Thymus (tissue), 11 donors: Measurements from ENCODE around the gene IGLL5. TPM values are rescaled to one million over a fixed set of nuclear protein-coding genes. Genes with fewer than 3 reads are reported as not detected.
"Not testable (repeated sequence)": the region's sequence is repeated elsewhere in the genome, so short reads cannot be mapped to it uniquely, and the experiment has no call there.

Source experiments
- DNase-seq, 9 donors: peaks; one replicate each; pipeline ENCODE4 v3.0.0-alpha.2; 2013; ENCODE audit warnings: low spot score in 9 of 9, low read depth in 6 of 9, missing footprints in 1 of 9
- H3K27ac ChIP-seq, 2 donors: one replicate each; pipeline ENCODE4 v1.5.1; 2013; ENCODE audit warnings: control low read depth in 1 of 2, low read depth in 1 of 2, low read length in 1 of 2, mild to moderate bottlenecking in 1 of 2, moderate library complexity in 1 of 2
- H3K27me3 ChIP-seq, 2 donors: one replicate each; pipeline ENCODE4 v1.5.1; 2013; ENCODE audit warnings: low read length in 1 of 2; ENCODE audit not compliant: control insufficient read depth in 2 of 2, insufficient read depth in 1 of 2
- H3K36me3 ChIP-seq, 2 donors: one replicate each; pipeline ENCODE4 v1.5.1; 2013; ENCODE audit warnings: low read length in 1 of 2, mild to moderate bottlenecking in 1 of 2, moderate library complexity in 1 of 2; ENCODE audit not compliant: control insufficient read depth in 2 of 2, insufficient read depth in 2 of 2
- H3K4me1 ChIP-seq, 2 donors: one replicate each; pipeline ENCODE4 v1.5.1; 2013; ENCODE audit warnings: low read length in 2 of 2; ENCODE audit not compliant: control insufficient read depth in 2 of 2, insufficient read depth in 2 of 2
- H3K4me3 ChIP-seq, 2 donors: one replicate each; pipeline ENCODE4 v1.5.1; 2013; ENCODE audit warnings: low read length in 2 of 2, control low read depth in 1 of 2, mild to moderate bottlenecking in 1 of 2
- H3K9me3 ChIP-seq, 2 donors: one replicate each; pipeline ENCODE4 v1.5.1; 2013; ENCODE audit warnings: low read length in 1 of 2, mild to moderate bottlenecking in 1 of 2; ENCODE audit not compliant: control insufficient read depth in 2 of 2, insufficient read depth in 1 of 2
- WGBS: extraction: QIAGEN DNeasy Blood & Tissue Kit; methylation state at CpG from one replicate; pipeline ENCODE4 v1.1.7; 2013; 5-methylcytosine and 5-hydroxymethylcytosine counted together
- polyA plus RNA-seq: library from polyadenylated mRNA; stranded (reverse); fragments of 200-250 nt; gene quantifications from one replicate; pipeline ENCODE4 v1.2.3, GENCODE V29; 2013
- total RNA-seq: library from RNA; stranded (reverse); fragments of 120-200 nt; gene quantifications from one replicate; pipeline ENCODE4 v1.2.4, GENCODE V29; 2013
- donor health status: healthy.

Gene IGLL5
- total and polyA plus RNA-seq, 2 donors = 2.3 to 29.9 TPM

GRCh38 chr22:22920910-22921550 lies 33.4 kb downstream of the IGLL5 start:
- Histone ChIP-seq H3K9me3 (no peaks in the 10 kb centered on the region), H3K27me3 (peaks cover 0 to 3% of the 10 kb centered on the region in 2 donors), H3K36me3 (no peaks in the 10 kb centered on the region), H3K4me3 (no peak overlapping the region), H3K27ac (no peak overlapping the region), H3K4me1 (no peaks in the 10 kb centered on the region)
- DNase-seq = no peak
- 96% methylated on average over 13 of the region's 13 CpGs for WGBS

GRCh38 chr22:22921575-22921974 lies 34.0 kb downstream of the IGLL5 start:
- 96% methylated on average over 8 of the region's 8 CpGs for WGBS
- Histone ChIP-seq H3K4me3 (no peak overlapping the region), H3K27me3 (peaks cover 0 to 4% of the 10 kb centered on the region in 2 donors), H3K4me1 (peaks cover 0 to 2% of the 10 kb centered on the region in 2 donors), H3K27ac (no peak overlapping the region), H3K9me3 (no peaks in the 10 kb centered on the region), H3K36me3 (no peaks in the 10 kb centered on the region)
- DNase-seq = no peak

DNA sequence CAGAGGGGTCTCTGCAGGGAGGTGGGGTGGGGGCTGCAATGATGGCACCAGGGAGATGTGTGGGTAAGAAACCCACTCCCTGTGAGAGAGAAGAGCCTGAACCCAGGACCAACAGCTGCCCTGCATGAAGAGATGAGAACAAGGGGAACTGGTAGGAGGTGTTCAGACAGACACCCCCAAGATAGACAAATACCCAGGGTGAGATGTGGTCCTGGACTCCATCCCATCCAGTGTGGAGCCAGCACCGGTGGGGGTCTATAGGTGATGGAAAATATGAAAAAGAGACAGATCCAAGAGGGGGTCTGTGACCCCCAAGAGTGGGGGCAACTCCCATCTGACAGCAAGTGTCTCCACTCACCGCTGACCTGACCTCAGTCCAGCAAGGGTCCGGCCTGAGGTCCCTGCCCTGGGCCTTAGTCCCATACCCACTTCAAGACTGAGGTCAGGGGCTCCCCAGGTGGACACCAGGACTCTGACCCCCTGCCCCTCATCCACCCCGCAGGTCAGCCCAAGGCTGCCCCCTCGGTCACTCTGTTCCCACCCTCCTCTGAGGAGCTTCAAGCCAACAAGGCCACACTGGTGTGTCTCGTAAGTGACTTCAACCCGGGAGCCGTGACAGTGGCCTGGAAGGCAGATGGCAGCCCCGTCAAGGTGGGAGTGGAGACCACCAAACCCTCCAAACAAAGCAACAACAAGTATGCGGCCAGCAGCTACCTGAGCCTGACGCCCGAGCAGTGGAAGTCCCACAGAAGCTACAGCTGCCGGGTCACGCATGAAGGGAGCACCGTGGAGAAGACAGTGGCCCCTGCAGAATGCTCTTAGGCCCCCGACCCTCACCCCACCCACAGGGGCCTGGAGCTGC lies 34.7 kb downstream of the IGLL5 start:
- not testable (repeated sequence) for H3K4me1 ChIP-seq, DNase-seq, H3K27ac ChIP-seq, H3K36me3 ChIP-seq, H3K27me3 ChIP-seq, H3K9me3 ChIP-seq, H3K4me3 ChIP-seq
- 96% methylated on average over 16 of the region's 16 CpGs for WGBS

DNA sequence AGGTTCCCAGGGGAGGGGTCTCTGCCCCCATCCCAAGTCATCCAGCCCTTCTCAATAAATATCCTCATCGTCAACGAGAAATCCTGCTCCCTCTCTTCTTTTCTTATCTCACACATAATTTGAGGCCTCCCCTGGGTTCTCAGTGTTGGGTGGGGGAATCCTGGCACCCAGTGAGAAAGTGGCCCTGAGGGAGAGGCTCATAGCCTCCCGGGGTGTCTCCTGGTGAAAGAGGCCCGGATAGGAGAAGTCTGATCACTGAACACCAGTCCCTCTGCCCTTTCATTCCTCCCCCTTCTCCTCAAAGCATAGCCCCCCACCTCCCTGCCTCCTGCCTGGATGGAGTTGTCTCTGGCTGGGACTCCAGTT lies 35.3 kb downstream of the IGLL5 start:
- Histone ChIP-seq H3K4me1 (peaks cover 0 to 4% of the 10 kb centered on the region in 2 donors), H3K27ac (no peak overlapping the region), H3K9me3 (no peaks in the 10 kb centered on the region), H3K36me3 (no peaks in the 10 kb centered on the region), H3K4me3 (no peak overlapping the region), H3K27me3 (peaks cover 0 to 6% of the 10 kb centered on the region in 2 donors)
- 96% methylated on average over 4 of the region's 4 CpGs for WGBS
- DNase-seq = no peak

- Histone ChIP-seq H3K27ac (no peak overlapping the region), H3K27me3 (peaks cover 0 to 6% of the 10 kb centered on the region in 2 donors), H3K36me3 (no peaks in the 10 kb centered on the region), H3K4me3 (no peak overlapping the region), H3K9me3 (no peaks in the 10 kb centered on the region), H3K4me1 (peaks cover 0 to 6% of the 10 kb centered on the region in 2 donors)
- no peak for DNase-seq
- 97% methylated on average over 4 of the region's 4 CpGs for WGBS
Observed at GRCh38 chr22:22923379-22923778, 35.8 kb downstream of the IGLL5 start.

GRCh38 chr22:22923930-22924329 lies 36.3 kb downstream of the IGLL5 start:
- peaks cover 0 to 6% of the 10 kb centered on the region in 2 donors for H3K27me3 ChIP-seq
- no peaks in the 10 kb centered on the region for H3K36me3 ChIP-seq
- peaks cover 0 to 12% of the 10 kb centered on the region in 2 donors for H3K4me1 ChIP-seq
- no peak overlapping the region for H3K4me3 ChIP-seq
- no peaks in the 10 kb centered on the region for H3K9me3 ChIP-seq
- WGBS = 71% methylated on average over 4 of the region's 4 CpGs
- no peak overlapping the region for H3K27ac ChIP-seq
- no peak for DNase-seq

DNA sequence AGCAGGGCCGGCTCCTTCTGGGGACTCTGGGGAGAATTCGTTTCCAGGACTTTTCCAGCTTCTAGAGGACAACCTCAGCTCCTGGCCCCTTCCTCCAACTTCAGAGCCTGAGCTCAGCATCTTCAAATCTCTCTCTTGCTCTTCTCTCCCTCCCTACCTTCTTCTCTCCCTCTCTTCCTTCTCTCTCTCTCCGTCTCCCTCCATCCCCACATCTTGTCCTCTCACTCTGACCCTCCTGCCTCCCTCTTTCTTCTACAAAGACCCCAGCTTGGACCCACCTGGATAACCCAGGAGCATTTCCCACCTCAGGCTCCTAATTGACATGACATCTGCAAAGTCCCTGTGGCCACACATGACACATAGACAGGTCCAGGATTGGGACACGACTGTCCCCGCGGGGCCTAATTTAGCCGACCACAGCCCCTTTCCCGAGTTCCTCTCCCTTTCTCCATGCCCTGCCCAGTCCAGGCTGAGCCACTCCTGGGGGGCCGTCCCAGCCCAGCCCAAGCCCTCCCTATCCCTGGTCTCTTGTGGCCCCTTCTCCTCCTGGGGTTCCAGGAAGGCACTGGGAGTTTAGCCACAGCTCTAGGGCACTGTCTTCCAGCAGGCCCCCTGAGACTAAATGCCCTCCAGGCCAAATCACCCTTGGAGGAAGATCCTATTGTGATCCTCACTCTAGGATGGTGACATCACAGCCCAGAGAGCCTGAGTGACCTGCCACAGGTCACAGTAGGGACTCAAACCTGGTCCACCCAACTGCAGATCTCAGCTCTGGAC lies 36.9 kb downstream of the IGLL5 start:
- no peak for DNase-seq
- H3K36me3 ChIP-seq = no peaks in the 10 kb centered on the region
- peaks cover 0 to 6% of the 10 kb centered on the region in 2 donors for H3K27me3 ChIP-seq
- H3K9me3 ChIP-seq = no peaks in the 10 kb centered on the region
- no peak overlapping the region for H3K27ac ChIP-seq
- H3K4me1 ChIP-seq = peaks cover 0 to 17% of the 10 kb centered on the region in 2 donors
- H3K4me3 ChIP-seq = no peak overlapping the region
- WGBS = 93% methylated on average over 9 of the region's 9 CpGs

- no peaks in the 10 kb centered on the region for H3K36me3 ChIP-seq
- 93% methylated on average over 14 of the region's 14 CpGs for WGBS
- no peak for DNase-seq
- H3K4me1 ChIP-seq = peaks cover 0 to 17% of the 10 kb centered on the region in 2 donors
- no peaks in the 10 kb centered on the region for H3K9me3 ChIP-seq
- H3K4me3 ChIP-seq = no peak overlapping the region
- no peak overlapping the region for H3K27ac ChIP-seq
- peaks cover 0 to 6% of the 10 kb centered on the region in 2 donors for H3K27me3 ChIP-seq
Observed at GRCh38 chr22:22925146-22925804, 37.7 kb downstream of the IGLL5 start.
